ENCODE data around the gene FAAP20.

The FAAP20 gene

GRCh38 chr1:2239013-2239370, 44.4 kb upstream of the FAAP20 start:
- no peak for TF ChIP-seq ZNF560 (tag by site-specific recombination; IDR thresholded peaks at IDR 0.05; ENCODE audit: borderline replicate concordance)
- no peak for TF ChIP-seq ZNF629 (tag by site-specific recombination; IDR thresholded peaks at IDR 0.05)
- TF ChIP-seq ZNF335 (tag by site-specific recombination; conservative IDR thresholded peaks at IDR 0.05): no peak
- TF ChIP-seq KLF9 (tag by site-specific recombination; IDR thresholded peaks at IDR 0.05; ENCODE audit: low read depth): no peak
- TF ChIP-seq ZNF692 (tag by site-specific recombination; IDR thresholded peaks at IDR 0.05): no peak
- TF ChIP-seq ZNF837 (tag by site-specific recombination; IDR thresholded peaks at IDR 0.05): no peak
- TF ChIP-seq ZNF18 (tag by site-specific recombination; IDR thresholded peaks at IDR 0.05): no peak
- TF ChIP-seq ZNF48 (tag by site-specific recombination; IDR thresholded peaks at IDR 0.05): no peak
- no peak for TF ChIP-seq SETDB1 (IDR thresholded peaks at IDR 0.05; ENCODE audit: insufficient read length, low read length)
- TF ChIP-seq ZNF544 (tag by site-specific recombination; IDR thresholded peaks at IDR 0.05): no peak
- no peak for TF ChIP-seq ZNF23 (tag by site-specific recombination; IDR thresholded peaks at IDR 0.05; ENCODE audit: borderline replicate concordance)
- TF ChIP-seq ZNF202 (tag by site-specific recombination; IDR thresholded peaks at IDR 0.05; ENCODE audit: borderline replicate concordance): no peak
- no peak for TF ChIP-seq ZNF596 (tag by site-specific recombination; IDR thresholded peaks at IDR 0.05)
- no peak for TF ChIP-seq ZNF354C (tag by site-specific recombination; IDR thresholded peaks at IDR 0.05; ENCODE audit: borderline replicate concordance, low read depth)
- no peak for TF ChIP-seq ZNF558 (tag by site-specific recombination; IDR thresholded peaks at IDR 0.05)
- TF ChIP-seq ZNF16 (tag by site-specific recombination; IDR thresholded peaks at IDR 0.05; ENCODE audit: low read depth): no peak
- TF ChIP-seq ZNF747 (tag by site-specific recombination; IDR thresholded peaks at IDR 0.05): no peak
- peaks cover 0 to 51% of the 10 kb centered on the region in 2 experiments; a peak in 2 of 3 replicates for H3K36me3 ChIP-seq (ENCODE audit: control insufficient read depth in 2 of 2, insufficient read depth in 1 of 2, low read length in 2 of 2)
- peaks cover 28% of the 10 kb centered on the region for H3K4me1 ChIP-seq (ENCODE audit: control insufficient read depth, insufficient read depth, low read length)
- no peak overlapping the region for H3K4me3 ChIP-seq (ENCODE audit: low read depth, low read length)
- H3K9me3 ChIP-seq (ENCODE audit: control insufficient read depth, insufficient read depth, low read depth, low read length): no peaks in the 10 kb centered on the region
- POLR2A ChIA-PET: interaction anchor here (2.2 kb wide), 1 partner anchor 11 kb away, joined by 6 read pairs; no protein-coding TSS in a partner anchor
- peak overlapping the region; percentile 32; the same call in 1 of the 2 replicates for H3K27ac ChIP-seq (ENCODE audit: extremely low read depth, low read depth, low read length)
- CTCF ChIA-PET: interaction anchor here (0.6 to 0.7 kb wide), 2 partner anchors 113 to 142 kb away, joined by 3 to 5 read pairs; no protein-coding TSS in a partner anchor

- CTCF ChIA-PET: interaction anchor here (0.6 to 0.8 kb wide), 2 partner anchors 11 to 19 kb away, joined by 3 to 4 read pairs; partner anchors contain the start of gene SKI
- peaks cover 0 to 50% of the 10 kb centered on the region in 2 experiments; a peak in 2 of 3 replicates for H3K36me3 ChIP-seq (ENCODE audit: control insufficient read depth in 2 of 2, insufficient read depth in 1 of 2, low read length in 2 of 2)
- no peak for TF ChIP-seq ZNF341 (tag by site-specific recombination; IDR thresholded peaks at IDR 0.05; ENCODE audit: low read depth)
- peak; percentile 81 for TF ChIP-seq ZNF600 (tag by site-specific recombination; IDR thresholded peaks at IDR 0.05)
- peak; percentile 5 for TF ChIP-seq ZBTB26 (tag by site-specific recombination; optimal IDR thresholded peaks at IDR 0.05)
- peak; percentile 36; the same call in 1 of the 2 replicates for TF ChIP-seq ZBTB20 (tag by site-specific recombination; IDR thresholded peaks at IDR 0.05)
- peaks cover 33% of the 10 kb centered on the region for H3K4me1 ChIP-seq (ENCODE audit: control insufficient read depth, insufficient read depth, low read length)
- POLR2A ChIA-PET: no interaction called here
- no peak overlapping the region for H3K4me3 ChIP-seq (ENCODE audit: low read depth, low read length)
- H3K9me3 ChIP-seq (ENCODE audit: control insufficient read depth, insufficient read depth, low read depth, low read length): no peaks in the 10 kb centered on the region
- 0 out of 2 replicates have a peak overlapping the region, but pooled peaks have one; percentile 32 for H3K27ac ChIP-seq (ENCODE audit: extremely low read depth, low read depth, low read length)
Observed at GRCh38 chr1:2238361-2239012, 43.9 kb upstream of the FAAP20 start.
